ENCODE measurements around the gene ZNF841. TPM values are rescaled to one million over a fixed set of nuclear protein-coding genes. Genes with fewer than 3 reads are reported as not detected.

ZNF841 gene
- total RNA-seq, 6 experiments from 2014 or later: 13.2 to 17.1 (median 14.3) TPM

- H3K27me3 Mint-ChIP-seq (ENCODE audit: insufficient read depth): peaks cover 2% of the 10 kb centered on the region; the same call in 1 of the 2 replicates
- H3K36me3 Mint-ChIP-seq (ENCODE audit: low read depth): peaks cover 44% of the 10 kb centered on the region
- peak; percentile 87 for TF ChIP-seq CTCF (IDR thresholded peaks at IDR 0.05)
- peaks cover 21% of the 10 kb centered on the region for H3K4me1 Mint-ChIP-seq (ENCODE audit: low read depth)
- peak within 1 kb of the TSS; percentile 98 for H3K27ac Mint-ChIP-seq
- H3K9me3 Mint-ChIP-seq: peaks cover 45% of the 10 kb centered on the region
- peak; percentile 92 for DNase-seq
- H3K4me3 Mint-ChIP-seq: peak within 1 kb of the TSS; percentile 92
These were observed 43.9 kb upstream of the ZNF841 start, which contains the start of gene ZNF616 for GRCh38 chr19:52139252-52140031. ZNF616 (minus strand) TSS chr19:52139938; CDS start chr19:52130512, 9,426 bp downstream.

GRCh38 chr19:52138983-52139251 is 43.4 kb upstream of the ZNF841 start:
- Mint-ChIP-seq H3K27ac (peak overlapping the region; percentile 98), H3K4me1 (ENCODE audit: low read depth) (peaks cover 21% of the 10 kb centered on the region), H3K36me3 (ENCODE audit: low read depth) (peaks cover 48% of the 10 kb centered on the region), H3K9me3 (peaks cover 49% of the 10 kb centered on the region), H3K27me3 (ENCODE audit: insufficient read depth) (peaks cover 2% of the 10 kb centered on the region; the same call in 1 of the 2 replicates), H3K4me3 (peak overlapping the region; percentile 92)
- no peak for DNase-seq
- TF ChIP-seq CTCF (IDR thresholded peaks at IDR 0.05): no peak

- peaks cover 21% of the 10 kb centered on the region for H3K4me1 Mint-ChIP-seq (ENCODE audit: low read depth)
- H3K4me3 Mint-ChIP-seq: peak overlapping the region; percentile 92
- no peak for DNase-seq
- peaks cover 52% of the 10 kb centered on the region for H3K9me3 Mint-ChIP-seq
- peaks cover 51% of the 10 kb centered on the region for H3K36me3 Mint-ChIP-seq (ENCODE audit: low read depth)
- H3K27me3 Mint-ChIP-seq (ENCODE audit: insufficient read depth): peaks cover 2% of the 10 kb centered on the region; the same call in 1 of the 2 replicates
- no peak for TF ChIP-seq CTCF (IDR thresholded peaks at IDR 0.05)
- peak overlapping the region; percentile 98 for H3K27ac Mint-ChIP-seq
These were observed 42.9 kb upstream of the ZNF841 start for GRCh38 chr19:52138278-52138982.

- Mint-ChIP-seq H3K27me3 (ENCODE audit: insufficient read depth) (peaks cover 1% of the 10 kb centered on the region; the same call in 1 of the 2 replicates), H3K9me3 (peaks cover 93% of the 10 kb centered on the region), H3K4me1 (ENCODE audit: low read depth) (no peaks in the 10 kb centered on the region), H3K27ac (no peak overlapping the region), H3K36me3 (ENCODE audit: low read depth) (peaks cover 93% of the 10 kb centered on the region), H3K4me3 (no peak overlapping the region)
- no peak for TF ChIP-seq CTCF (IDR thresholded peaks at IDR 0.05)
- DNase-seq: no peak
These were observed 24.7 kb upstream of the ZNF841 start for GRCh38 chr19:52120286-52120685.

- no peak for TF ChIP-seq CTCF (IDR thresholded peaks at IDR 0.05)
- Mint-ChIP-seq H3K36me3 (ENCODE audit: low read depth) (peaks cover 94% of the 10 kb centered on the region), H3K4me3 (no peak overlapping the region), H3K27ac (no peak overlapping the region), H3K9me3 (peaks cover 96% of the 10 kb centered on the region), H3K4me1 (ENCODE audit: low read depth) (no peaks in the 10 kb centered on the region), H3K27me3 (ENCODE audit: insufficient read depth) (no peaks in the 10 kb centered on the region; the same call in 1 of the 2 replicates)
- DNase-seq: no peak
These were observed 20.0 kb upstream of the ZNF841 start for GRCh38 chr19:52115526-52116053.

All from HFFc6 (cell line).